Suppressor macrophage (primary cell): ENCODE data around the gene ZNF892.

Source experiments
- DNase-seq, 4 experiments: peaks; one replicate each; pipeline ENCODE4 v3.0.0-alpha.2; 2020 to 2022
- total RNA-seq, 17 experiments: gene quantifications; one replicate each; lab custom pipeline; 2026; ENCODE audit warnings: mixed read lengths in 6 of 17, inconsistent platforms in 3 of 17; lab: John Stamatoyannopoulos, UW

Gene ZNF892
- 0.83 to 7.7 (median 3.2) reads per million in 17 experiments for total RNA-seq

DNA sequence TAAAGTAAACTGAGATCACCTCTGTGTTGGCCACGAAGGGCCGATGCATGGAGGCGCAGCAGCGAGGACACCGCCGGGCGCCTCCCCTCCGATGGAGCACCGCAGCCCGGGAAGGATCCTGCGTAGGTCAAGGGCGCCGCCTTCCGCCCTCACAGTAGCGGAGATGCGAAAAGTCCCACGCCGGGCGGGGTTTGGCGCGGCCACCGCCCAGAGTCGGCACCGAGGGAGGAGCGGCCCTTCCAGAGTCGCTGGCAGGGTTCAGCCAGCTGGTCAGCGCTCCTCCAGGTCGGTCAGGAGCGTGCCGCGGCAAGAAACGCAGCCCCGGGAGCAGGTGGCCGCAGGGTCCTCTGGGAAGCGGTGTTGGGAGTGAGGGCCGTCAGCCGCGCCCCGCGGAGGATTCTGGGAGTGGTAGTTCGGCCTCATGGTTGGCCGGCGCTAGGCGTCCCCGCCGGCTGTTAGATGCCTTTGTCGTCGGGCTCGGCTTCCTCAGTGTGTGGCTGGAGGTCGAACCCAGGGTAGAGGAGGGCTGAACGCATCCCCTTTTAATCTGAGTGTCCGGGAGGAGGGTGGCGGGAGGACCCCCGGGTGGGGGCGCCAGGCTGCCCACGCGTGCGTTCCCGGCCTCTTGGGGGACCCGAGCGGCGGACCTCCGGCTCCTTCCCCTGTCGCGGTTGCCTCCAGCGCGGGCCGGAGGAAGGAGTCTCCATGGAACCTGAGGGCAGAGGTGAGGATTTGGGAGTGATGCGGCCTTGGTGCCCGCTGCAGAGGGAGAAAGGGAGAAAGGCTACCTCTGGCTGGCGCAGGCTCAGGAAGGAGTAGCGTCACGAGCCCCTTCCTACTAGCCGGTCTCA lies at the start of gene ZNF892:
ZNF892 (plus strand) TSS at position 411 of the 851 bp plus-strand sequence; CDS start at position 706, 295 bp downstream.
- peak; percentile 84 to 93 (median 88) for DNase-seq

DNA sequence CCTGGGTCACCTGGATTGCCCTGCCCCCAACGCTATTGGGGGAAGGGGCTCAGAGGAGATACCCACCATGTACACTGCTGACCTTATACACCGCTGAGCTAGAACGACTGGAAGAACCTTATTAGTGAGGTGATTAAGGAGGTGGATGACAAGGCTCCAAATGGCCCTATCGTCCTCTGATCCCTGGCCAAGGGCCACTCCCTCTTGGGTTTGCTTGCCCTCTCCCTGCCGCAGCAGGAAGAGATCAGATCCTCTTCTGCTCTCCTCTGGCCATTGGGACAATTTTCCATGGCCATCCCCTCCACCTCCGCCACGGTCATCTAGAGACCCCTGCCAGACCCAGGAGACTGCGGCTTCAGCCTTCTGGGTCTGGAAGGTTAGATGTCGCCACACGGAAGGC lies 48.9 kb upstream of the ZNF892 start:
- DNase-seq, result no peak

DNA sequence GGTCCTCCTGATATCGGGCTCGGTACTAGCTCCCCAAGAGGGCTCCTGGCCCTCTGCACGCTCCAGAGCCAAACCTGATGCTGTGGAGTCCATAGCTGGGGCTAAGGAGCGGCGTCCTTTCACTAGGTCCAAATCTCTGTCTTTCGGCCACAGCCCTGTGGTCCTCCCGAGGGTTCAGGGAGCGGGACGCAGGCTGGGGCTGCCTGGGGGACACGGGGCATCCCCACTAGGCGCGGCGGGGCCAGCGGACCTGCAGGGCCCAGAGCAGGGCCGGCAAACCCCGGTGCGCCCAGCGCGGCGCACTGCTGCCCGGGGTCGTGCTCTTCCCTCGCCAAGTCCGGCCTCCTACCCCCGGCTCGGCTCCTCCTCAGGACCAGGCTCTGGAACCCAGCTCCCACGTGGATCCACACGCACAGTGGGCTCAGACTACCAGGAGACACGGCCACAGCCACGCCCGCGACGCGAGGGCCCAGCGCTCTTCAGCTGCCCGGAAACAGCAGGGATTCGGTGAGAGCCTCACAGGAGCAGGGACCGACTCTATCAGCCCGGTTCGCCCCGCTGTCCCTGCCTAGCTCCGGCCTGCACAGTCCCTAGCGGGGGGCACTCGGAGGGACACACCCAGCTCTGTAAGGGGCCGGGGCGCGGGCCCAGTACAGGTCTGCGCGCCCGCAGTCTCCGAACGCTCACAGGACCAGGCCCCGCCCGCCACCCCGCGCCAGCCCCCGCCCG lies 48.3 kb upstream of the ZNF892 start:
- DNase-seq, result peak; percentile 13 to 59 (median 42)

DNA sequence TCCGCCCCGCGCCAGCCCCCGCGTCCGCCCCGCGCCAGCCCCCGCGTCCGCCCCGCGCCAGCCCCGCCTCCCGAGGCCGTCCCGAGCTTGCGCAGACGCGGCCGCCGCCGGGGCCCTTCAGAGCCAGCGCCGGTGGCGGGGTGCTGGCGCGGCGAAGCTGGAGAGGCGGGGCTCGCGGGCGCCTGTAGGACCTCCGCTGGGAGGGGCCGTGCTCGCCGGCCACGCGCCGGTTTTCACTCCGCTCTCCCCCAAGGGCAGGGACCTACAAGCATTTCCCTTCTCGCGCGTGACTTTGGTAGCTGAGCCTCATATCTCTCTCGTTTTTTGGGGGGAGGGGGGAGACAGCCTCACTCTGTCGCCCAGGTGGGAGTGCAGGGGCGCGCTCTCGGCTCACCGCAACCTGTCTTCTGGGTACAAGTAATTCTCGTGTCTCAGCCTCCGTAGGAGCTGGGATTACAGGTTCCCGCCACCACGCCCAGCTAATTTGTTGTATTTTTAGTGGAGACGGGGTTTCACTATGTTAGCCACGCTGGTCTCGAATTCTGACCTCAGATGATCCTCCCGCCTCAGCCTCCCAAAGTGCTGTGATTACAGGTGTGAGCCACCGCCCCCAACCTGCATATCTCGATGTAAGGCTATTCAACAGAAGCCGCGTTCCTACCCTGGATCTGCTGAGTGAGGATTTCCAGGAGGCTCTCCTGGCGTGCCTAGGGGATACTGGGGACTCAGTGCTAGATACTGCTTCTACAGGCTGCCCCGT lies 47.5 kb upstream of the ZNF892 start, which contains the start of gene ZNF514:
ZNF514 (minus strand) TSS at position 159 of the 760 bp plus-strand sequence. CDS start 6,595 bp downstream, outside the sequence.
- peak; percentile 75 to 93 (median 84) for DNase-seq

DNA sequence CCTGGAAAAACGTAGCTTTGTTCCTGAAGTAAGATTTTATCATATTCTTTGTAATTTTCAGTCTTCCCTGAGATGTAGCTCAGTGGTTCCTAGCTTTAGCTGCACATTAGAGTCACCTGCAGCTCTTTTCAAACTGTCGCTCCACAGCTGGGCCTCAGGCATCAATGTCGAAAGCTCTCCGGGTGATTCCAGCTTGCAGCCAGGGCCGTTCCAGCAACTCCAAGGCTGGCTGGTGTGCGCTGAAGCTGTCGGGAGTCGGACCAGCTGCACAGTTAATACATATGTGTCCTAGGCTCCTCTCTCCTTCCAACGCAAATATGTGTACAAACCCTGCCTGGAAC lies 42.3 kb upstream of the ZNF892 start:
- no peak for DNase-seq

DNA sequence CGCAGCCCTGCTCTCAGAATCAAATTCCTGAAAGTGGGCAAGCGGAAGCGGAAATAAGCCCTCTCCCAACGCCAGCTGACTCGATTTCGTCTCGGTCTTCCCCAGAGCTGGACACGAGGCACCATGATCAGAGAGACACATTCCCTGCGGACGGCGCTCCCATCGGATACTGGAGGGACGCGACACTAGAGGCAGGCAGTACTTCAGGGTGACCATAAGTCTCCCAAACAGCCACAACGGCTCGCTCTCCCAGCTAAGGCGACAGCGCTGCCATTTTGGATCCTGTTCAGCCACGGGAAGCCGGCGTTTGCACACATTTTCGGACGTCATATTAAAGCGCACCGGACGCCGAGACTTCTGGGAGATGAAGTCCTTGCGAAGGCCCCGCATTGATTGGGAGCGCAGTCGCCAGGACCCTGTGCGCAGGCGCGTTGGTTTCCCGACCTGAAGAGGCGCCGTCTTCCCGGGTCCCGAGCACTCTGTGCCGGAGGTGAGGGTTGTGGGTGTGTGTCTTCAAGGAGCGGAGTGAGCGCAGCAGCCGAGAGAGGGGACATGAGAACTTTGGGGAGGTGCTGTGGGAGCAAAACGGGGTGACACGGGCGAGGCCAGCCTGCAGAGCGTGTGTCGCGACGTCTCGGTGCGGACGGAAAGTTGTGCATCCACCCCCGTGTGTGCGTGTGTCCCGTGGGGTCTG lies 41.8 kb upstream of the ZNF892 start, which contains the start of gene ZNF2:
ZNF2 (plus strand) TSS at position 439 of the 694 bp plus-strand sequence. CDS start 10,418 bp downstream, outside the sequence.
- peak; percentile 98 to 99 (median 98) for DNase-seq

DNA sequence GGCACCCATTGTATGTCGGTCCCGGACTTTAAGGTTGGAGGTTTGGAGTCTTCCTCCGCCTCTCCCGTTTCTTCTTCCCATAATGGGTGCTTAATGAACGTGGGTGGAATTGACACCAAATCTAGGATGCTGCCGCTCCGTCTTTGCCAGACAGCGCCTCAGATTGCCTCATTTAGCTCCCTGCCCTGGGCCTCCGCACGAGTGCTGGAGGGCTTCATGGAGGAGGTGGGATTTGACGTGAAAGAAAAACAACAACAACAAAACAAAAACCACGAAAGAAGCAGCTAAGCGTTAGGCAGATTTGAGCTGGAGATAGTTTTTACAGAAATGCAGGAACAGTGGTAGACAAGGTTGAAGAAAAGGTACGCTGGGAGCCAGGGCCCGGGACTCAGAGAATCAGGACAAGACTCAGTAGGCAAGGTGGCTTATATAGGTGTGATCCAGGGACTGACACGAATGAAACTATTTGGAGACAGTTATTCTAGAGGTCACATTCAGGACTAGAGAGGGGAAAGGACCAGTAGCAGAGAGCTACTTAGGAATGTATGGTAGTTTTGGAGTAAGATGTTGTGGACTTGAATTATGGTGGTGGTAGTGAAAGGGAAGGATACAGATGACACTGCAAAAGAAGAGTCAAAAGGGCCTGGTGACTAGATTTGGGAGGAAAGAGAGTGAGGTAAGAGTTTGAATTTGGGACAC lies 41.1 kb upstream of the ZNF892 start:
- no peak for DNase-seq

DNA sequence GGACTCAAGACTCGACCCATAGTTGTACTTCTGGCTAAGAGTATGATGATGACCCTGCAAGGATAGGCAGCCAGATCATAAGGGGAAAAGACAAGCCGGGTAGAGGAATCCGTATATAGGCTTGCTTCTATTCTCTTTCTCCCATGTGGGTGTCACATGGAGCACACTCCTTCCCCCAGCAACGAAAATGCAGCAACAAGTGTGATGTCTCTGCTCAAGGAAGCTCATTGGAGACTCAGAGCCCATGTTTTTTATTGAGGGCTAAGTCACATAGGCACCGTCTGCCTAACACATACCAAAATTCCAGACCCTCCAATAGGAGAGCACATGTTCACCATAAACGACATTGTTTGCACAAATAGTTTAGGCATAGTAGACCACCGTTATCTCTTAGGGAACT lies 35.4 kb upstream of the ZNF892 start:
- DNase-seq, result no peak

DNA sequence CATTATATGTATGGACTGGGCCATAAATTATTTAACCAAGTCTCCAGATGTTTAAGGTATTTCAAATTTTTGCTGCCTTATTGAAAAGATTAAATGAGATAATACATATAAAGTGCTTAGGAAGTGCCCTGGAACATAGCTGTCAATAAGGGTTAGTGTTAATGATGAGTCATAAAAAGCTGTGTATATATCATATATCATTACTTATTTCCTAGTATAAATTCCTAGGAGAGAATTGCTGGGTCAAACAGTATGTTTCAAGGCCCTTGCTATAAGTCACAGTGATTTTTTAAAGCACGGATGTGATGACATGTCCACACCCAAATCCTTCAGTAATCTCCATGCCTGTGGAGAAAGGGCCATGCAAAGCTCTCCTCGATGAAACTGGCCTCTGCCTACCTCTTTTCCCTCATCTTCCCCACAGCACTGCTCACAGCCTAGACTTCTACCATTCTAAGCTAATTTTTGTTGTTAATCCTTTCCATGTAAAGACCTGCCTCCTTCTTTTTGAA lies 33.2 kb upstream of the ZNF892 start:
- no peak for DNase-seq

DNA sequence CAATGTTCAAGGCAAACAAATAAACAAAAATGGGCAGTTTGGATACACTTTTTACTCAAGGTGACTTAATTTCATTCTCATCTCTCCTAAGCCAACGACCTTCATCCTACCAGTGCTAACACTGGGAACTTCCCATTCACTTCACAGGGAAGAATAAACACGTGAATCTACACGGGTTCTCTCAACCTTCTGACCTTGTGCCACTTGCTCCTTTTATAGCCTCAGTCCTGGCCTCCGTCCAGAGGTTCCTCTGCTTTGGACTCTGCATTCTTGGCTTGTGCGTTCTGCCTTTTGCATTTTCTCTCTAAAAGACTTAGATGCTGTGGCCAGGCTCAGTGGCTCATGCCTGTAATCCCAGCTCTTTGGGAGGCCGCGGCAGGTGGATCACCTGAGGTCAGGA lies 27.9 kb upstream of the ZNF892 start:
- DNase-seq, result no peak

DNA sequence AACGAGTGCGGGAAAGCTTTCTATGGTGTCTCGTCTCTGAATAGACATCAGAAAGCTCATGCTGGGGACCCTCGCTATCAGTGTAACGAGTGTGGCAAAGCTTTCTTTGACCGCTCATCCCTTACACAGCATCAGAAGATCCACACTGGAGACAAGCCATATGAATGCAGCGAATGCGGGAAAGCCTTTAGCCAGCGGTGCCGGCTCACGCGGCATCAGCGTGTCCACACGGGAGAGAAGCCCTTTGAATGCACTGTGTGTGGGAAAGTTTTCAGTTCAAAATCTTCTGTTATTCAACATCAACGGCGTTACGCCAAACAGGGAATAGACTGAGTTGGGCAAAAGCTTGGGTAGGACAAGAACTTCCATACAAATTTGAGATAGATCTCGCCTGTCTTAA lies 25.5 kb upstream of the ZNF892 start:
- DNase-seq, result no peak

DNA sequence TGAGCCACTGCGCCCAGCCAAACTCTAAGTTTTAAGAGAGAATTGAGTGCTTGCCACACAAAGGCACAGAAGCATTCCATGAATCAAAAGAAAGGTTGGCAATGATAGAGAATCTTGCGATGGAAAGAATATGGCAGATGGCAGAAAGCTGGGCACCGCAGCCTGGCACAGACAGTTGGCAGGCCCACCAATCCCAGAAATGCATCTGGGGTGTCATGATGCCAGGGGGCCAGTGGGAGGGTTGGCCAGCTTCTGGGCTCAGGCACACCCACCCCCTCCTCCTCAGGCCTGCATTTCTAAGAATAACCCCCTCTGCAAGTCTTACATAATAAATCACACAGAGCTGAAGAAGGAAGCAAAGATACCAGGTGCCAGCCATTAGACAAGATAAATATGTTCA lies 22.1 kb upstream of the ZNF892 start:
- DNase-seq, result no peak

DNA sequence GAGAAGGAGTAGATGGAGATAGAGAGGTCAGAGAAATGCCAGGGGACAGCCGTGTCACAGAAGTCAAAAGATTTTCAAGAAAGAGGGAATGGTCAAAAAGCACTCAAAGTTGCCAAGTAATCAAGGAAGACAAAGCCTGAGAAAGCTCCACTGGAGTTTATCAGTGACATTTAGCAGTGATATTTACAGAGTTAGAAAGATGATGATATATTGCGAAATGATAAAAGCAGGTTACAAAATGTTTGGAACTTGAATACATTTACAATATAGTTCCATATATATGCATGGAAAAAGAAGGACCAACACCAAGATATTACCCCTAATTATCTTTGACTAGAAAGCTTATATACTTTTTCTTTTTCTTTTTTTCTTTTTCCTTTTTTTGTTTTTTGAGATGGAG lies 21.3 kb upstream of the ZNF892 start:
- no peak for DNase-seq

DNA sequence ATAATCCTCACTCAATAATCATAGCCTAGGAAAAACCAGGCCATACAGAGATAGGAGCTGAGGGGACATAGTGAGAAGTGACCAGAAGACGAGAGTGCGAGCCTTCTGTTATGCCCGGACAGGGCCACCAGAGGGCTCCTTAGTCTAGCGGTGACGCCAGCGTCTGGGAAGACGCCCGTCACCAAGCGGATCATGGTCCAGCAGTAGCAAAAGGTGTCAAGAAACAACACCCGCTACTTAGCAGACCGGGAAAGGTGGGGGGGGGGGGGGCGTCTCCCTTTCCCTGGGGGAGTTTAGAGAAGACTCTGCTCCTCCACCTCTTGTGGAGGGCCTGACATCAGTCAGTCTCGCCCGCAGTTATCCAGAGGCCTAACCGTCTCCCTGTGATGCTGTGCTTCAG lies 14.4 kb upstream of the ZNF892 start:
- peak; percentile 44 to 67 (median 50) for DNase-seq

DNA sequence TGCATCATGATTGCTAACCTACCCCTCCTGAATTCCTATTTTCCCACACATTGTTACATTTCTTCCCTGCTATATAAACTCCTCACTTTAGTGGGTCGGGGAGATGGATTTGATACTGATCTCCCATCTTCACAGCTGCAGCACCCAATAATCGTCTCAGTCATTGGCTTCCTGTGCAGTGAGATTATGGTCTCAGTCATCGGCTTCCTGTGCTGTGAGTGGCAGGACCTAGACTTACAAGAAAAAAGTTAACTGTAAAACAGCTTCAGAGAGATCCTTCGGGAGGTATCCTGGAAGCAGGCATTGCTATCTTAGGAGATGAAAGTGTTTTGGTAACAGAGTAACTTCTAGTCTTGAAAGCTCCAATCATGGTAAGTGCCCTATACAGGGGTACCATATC lies 3.4 kb upstream of the ZNF892 start:
- DNase-seq, result no peak

DNA sequence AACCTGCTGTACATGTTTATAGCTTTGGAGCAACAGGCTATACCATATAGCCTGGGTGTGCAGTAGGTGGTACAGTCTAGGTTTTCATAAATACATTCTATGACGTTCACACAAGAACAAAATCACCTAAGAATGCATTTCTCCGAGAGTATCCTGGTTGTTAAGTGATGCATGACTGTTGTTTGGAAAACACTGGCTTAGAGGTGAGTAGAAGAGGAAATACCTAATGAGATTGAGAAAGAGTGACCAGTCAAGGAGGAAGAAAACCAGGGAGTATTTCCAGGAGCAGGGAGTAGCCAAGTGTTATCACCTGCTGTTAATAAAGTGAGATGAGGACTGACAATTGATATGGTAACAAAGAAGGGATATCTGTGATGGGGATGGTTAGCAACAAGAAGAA lies 2.9 kb upstream of the ZNF892 start:
- DNase-seq, result no peak

DNA sequence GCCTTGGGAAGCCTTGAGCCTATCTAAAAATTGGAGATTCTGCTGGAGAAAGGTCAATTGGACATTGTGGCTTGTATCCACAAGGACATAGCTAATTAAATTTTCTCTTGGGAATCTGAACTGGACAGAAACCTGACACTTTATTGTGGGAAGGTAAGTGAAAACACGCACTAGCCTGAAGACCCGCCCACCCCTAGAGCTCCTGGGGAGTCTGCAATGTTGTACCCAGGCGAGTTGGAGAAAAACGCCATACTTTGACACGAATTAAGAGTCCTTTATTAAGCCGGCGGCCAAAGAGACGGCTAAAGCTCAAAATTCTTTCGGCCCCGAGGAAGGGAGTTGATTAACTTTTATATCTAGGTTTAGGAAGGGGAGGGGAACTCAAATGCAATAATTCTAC lies 1.2 kb upstream of the ZNF892 start:
- no peak for DNase-seq

DNA sequence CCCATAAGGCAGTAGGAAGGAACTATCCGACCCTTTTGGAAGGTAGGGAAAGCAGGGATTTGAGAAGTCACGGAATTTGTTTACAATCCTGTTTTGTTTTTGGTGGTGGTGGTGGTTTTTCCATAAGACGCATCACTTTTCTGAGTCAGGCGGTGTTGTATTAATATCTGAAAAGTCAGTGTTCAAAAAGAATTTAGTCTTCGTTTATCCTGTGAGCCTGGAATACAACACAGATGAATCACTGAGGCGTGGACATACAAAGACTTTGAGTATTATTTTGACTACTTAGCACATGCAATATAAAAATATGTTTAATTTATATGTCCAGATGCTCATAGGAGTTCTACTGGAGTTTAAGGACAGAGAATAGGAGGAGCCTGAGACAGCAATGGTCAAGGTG lies 785 bp downstream of the ZNF892 start:
- no peak for DNase-seq

DNA sequence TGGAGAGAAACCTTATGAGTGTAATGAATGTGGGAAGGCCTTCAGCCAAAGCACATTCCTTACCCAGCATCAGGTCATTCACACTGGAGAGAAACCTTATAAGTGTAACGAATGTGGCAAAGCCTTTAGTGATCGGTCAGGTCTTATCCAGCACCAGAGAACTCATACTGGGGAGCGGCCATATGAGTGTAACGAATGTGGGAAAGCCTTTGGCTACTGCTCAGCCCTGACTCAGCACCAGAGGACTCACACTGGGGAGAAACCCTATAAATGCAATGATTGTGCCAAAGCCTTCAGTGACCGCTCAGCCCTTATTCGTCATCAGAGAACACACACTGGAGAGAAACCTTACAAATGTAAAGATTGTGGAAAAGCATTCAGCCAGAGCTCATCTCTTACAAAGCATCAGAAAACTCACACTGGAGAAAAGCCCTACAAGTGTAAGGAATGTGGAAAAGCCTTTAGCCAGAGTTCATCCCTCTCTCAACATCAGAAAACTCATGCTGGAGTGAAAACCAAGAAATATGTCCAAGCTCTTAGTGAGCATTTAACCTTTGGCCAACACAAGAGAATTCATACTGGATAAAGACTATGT lies 7.8 kb downstream of the ZNF892 start:
- DNase-seq, result no peak

DNA sequence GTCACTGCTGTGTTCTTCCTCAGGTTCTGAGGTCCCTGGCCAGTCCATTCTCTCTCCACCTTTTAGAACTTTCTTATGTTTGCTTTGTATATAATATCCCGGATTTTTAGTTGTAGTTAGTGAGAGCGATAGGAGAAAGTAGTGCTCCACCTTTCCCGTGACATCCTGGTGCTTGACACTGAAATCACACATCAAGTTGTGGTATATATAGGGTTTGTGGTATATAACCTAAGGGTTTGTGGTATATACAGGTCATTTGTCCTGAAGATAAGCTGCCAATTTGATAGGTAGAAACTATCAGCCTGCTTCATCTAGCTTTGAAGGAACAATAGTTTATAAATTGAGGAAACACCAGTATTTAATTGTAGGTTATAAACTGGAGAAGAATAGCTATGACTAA lies 13.1 kb downstream of the ZNF892 start:
- no peak for DNase-seq

DNA sequence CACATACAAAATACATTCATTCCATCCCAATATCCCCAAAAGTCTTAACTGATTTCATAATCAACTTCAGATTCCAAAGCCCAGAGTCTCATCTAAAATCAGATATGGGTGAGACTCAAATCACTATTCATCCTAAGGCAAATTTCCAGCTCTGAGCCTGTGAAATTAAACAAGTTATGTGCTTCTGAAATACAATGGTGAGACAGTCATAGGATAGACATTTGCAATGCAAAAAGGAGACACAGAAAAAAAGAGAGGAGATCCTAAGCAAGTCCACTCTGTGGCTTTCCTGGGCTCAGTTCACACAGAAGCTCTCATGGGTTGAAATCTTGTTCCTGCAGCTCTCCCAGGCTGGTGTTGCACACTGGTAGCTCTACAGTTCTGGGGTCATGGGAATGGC lies 18.3 kb downstream of the ZNF892 start:
- no peak for DNase-seq
